H1 (cell line): ENCODE measurements around the gene MOB3B.
A peak's percentile ranks its signal among the peaks of the same experiment; 100 is the strongest.

Experiments
- CBX5 ChIP-seq: fragments of 300-800, 300-1000 bp; sonication (generic); IDR thresholded peaks from 2 replicates; pipeline ENCODE4 v1.7.1; 2016; ENCODE audit warnings: antibody characterized with exemption, low read length, low read depth
- CEBPB ChIP-seq: IDR thresholded peaks from 2 replicates; pipeline ENCODE4 v1.6.1; 2012; ENCODE audit warnings: low read depth, low read length
- CHD1 ChIP-seq: IDR thresholded peaks from 2 replicates; pipeline ENCODE4 v1.6.1; 2012; ENCODE audit warnings: low read depth, low read length, improper control_type of control experiment
- CREB1 ChIP-seq: IDR thresholded peaks from 2 replicates; pipeline ENCODE4 v1.6.1; 2012; ENCODE audit warnings: inconsistent platforms
- EZH2 ChIP-seq: fragments of 200-600 bp; sonication (generic); IDR thresholded peaks from 2 replicates; pipeline ENCODE4 v1.7.1; 2012; ENCODE audit warnings: low read depth, mild to moderate bottlenecking, moderate library complexity, low read length, inconsistent platforms; ENCODE audit not compliant: severe bottlenecking
- JUN ChIP-seq: IDR thresholded peaks from 2 replicates; pipeline ENCODE4 v1.6.1; 2011; ENCODE audit warnings: low read depth, mild to moderate bottlenecking, improper control_type of control experiment, low read length
- JUND ChIP-seq: IDR thresholded peaks from 2 replicates; pipeline ENCODE4 v1.6.1; 2011; ENCODE audit warnings: mild to moderate bottlenecking, improper control_type of control experiment, low read length
- KDM1A ChIP-seq: fragments of 200-600, 300-600 bp; sonication (generic); IDR thresholded peaks from 2 replicates; pipeline ENCODE4 v1.7.1; 2016; ENCODE audit warnings: mild to moderate bottlenecking, low read length, borderline replicate concordance
- NRF1 ChIP-seq: IDR thresholded peaks from 2 replicates; pipeline ENCODE4 v1.6.1; 2011; ENCODE audit warnings: mild to moderate bottlenecking, low read depth, low read length, improper control_type of control experiment
- POLR2A ChIP-seq, 2 experiments: IDR thresholded peaks; 1 replicate in 1 of 2; 2 replicates in 1 of 2; pipeline ENCODE4 v1.6.1; 2011; ENCODE audit warnings: low read depth in 2 of 2, low read length in 2 of 2, mild to moderate bottlenecking in 2 of 2; ENCODE audit errors: control extremely low read depth in 1 of 2
- RFX5 ChIP-seq: IDR thresholded peaks from 2 replicates; pipeline ENCODE4 v1.6.1; 2011; ENCODE audit warnings: low read depth, low read length, improper control_type of control experiment, borderline replicate concordance
- SP1 ChIP-seq: IDR thresholded peaks from 2 replicates; pipeline ENCODE4 v1.6.1; 2011; ENCODE audit warnings: low read depth, low read length
- TF ChIP-seq, protein P1 (sequence below), 3 experiments: IDR thresholded peaks; 1 replicate in 2 of 3; 2 replicates in 1 of 3; pipeline versions ENCODE4 v1.5.1 to v1.6.1; 2011; ENCODE audit warnings: low read length in 3 of 3, mild to moderate bottlenecking in 3 of 3, inconsistent platforms in 2 of 3, low read depth in 1 of 3, moderate library complexity in 1 of 3; ENCODE audit not compliant: insufficient read depth in 1 of 3; ENCODE audit errors: control extremely low read depth in 1 of 3

DNA sequence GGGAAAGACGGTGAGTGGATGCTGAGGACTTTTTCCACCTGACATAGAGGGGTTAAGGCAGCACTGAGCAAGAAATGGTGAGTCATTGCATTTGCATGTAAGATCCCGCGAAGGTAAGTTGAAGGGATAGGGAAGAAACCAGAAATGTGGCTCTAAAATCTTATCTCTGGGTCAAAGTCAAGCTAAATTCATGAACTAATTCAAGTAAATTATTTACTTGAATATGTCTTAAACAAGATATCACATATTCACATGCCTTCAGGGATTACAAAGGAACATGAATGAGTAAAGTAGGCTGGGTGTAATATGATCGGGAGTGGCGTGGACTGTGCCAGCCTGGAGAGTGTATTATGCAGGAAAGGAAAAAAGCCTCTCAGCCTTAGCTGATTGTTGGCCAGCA, 158.2 kb downstream of the MOB3B start:
- TF ChIP-seq, protein P1, sequence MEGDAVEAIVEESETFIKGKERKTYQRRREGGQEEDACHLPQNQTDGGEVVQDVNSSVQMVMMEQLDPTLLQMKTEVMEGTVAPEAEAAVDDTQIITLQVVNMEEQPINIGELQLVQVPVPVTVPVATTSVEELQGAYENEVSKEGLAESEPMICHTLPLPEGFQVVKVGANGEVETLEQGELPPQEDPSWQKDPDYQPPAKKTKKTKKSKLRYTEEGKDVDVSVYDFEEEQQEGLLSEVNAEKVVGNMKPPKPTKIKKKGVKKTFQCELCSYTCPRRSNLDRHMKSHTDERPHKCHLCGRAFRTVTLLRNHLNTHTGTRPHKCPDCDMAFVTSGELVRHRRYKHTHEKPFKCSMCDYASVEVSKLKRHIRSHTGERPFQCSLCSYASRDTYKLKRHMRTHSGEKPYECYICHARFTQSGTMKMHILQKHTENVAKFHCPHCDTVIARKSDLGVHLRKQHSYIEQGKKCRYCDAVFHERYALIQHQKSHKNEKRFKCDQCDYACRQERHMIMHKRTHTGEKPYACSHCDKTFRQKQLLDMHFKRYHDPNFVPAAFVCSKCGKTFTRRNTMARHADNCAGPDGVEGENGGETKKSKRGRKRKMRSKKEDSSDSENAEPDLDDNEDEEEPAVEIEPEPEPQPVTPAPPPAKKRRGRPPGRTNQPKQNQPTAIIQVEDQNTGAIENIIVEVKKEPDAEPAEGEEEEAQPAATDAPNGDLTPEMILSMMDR (IDR thresholded peaks at IDR 0.05; ENCODE audit: control extremely low read depth in 1 of 3, insufficient read depth in 1 of 3, low read depth in 1 of 3, low read length in 3 of 3), result no peak
- TF ChIP-seq CHD1, result no peak
- TF ChIP-seq CREB1, result no peak
- no peak for TF ChIP-seq POLR2A (IDR thresholded peaks at IDR 0.05; ENCODE audit: control extremely low read depth in 1 of 2, low read depth in 2 of 2, low read length in 2 of 2)
- no peak for TF ChIP-seq CBX5
- TF ChIP-seq CEBPB, result no peak
- TF ChIP-seq JUND, result peak; percentile 45; the same call in 1 of the 2 replicates
- no peak for TF ChIP-seq SP1
- no peak for TF ChIP-seq JUN
- no peak for TF ChIP-seq NRF1
- TF ChIP-seq KDM1A, result no peak
- TF ChIP-seq EZH2, result no peak
- no peak for TF ChIP-seq RFX5
